ENCODE results near the gene RASIP1.
"Not testable (repeated sequence)": the region's sequence is repeated elsewhere in the genome, so short reads cannot be mapped to it uniquely, and the experiment has no call there.

Gene RASIP1

GRCh38 chr19:48683349-48683748 is 57.1 kb downstream of the RASIP1 start:
- DNase-seq (ENCODE audit: extremely low read depth, insufficient read length), result no peak
- no peak for TF ChIP-seq CTCF (IDR thresholded peaks at IDR 0.05; ENCODE audit: insufficient read depth, low read length, poor library complexity, severe bottlenecking)
- Histone ChIP-seq H3K4me3 (replicated peaks; ENCODE audit: low read depth, low read length) (no peak overlapping the region), H3K27me3 (replicated peaks; ENCODE audit: control insufficient read depth, insufficient read depth, low read length) (no peaks in the 10 kb centered on the region), H3K36me3 (ENCODE audit: control insufficient read depth, insufficient read depth, low read length) (no peaks in the 10 kb centered on the region)

GRCh38 chr19:48681127-48681470 is 59.3 kb downstream of the RASIP1 start:
- TF ChIP-seq CTCF (IDR thresholded peaks at IDR 0.05; ENCODE audit: insufficient read depth, low read length, poor library complexity, severe bottlenecking), result no peak
- Histone ChIP-seq H3K4me3 (replicated peaks; ENCODE audit: low read depth, low read length) (no peak overlapping the region), H3K27me3 (replicated peaks; ENCODE audit: control insufficient read depth, insufficient read depth, low read length) (no peaks in the 10 kb centered on the region), H3K36me3 (ENCODE audit: control insufficient read depth, insufficient read depth, low read length) (no peaks in the 10 kb centered on the region)
- DNase-seq (ENCODE audit: extremely low read depth, insufficient read length), result no peak

- DNase-seq (ENCODE audit: extremely low read depth, insufficient read length), result no peak
- Histone ChIP-seq H3K4me3 (replicated peaks; ENCODE audit: low read depth, low read length) (no peak overlapping the region), H3K27me3 (replicated peaks; ENCODE audit: control insufficient read depth, insufficient read depth, low read length) (no peaks in the 10 kb centered on the region), H3K36me3 (ENCODE audit: control insufficient read depth, insufficient read depth, low read length) (no peaks in the 10 kb centered on the region)
- TF ChIP-seq CTCF (IDR thresholded peaks at IDR 0.05; ENCODE audit: insufficient read depth, low read length, poor library complexity, severe bottlenecking), result no peak
These were observed 59.8 kb downstream of the RASIP1 start for GRCh38 chr19:48680436-48681126.

GRCh38 chr19:48680006-48680405 is 60.4 kb downstream of the RASIP1 start:
- not testable (repeated sequence) for H3K27me3 ChIP-seq (replicated peaks; ENCODE audit: control insufficient read depth, insufficient read depth, low read length); H3K36me3 ChIP-seq (ENCODE audit: control insufficient read depth, insufficient read depth, low read length); H3K4me3 ChIP-seq (replicated peaks; ENCODE audit: low read depth, low read length); DNase-seq (ENCODE audit: extremely low read depth, insufficient read length)

GRCh38 chr19:48678201-48678600 is 62.2 kb downstream of the RASIP1 start:
- TF ChIP-seq CTCF (IDR thresholded peaks at IDR 0.05; ENCODE audit: insufficient read depth, low read length, poor library complexity, severe bottlenecking), result no peak
- no peak for DNase-seq (ENCODE audit: extremely low read depth, insufficient read length)
- H3K27me3 ChIP-seq (replicated peaks; ENCODE audit: control insufficient read depth, insufficient read depth, low read length), result no peaks in the 10 kb centered on the region
- no peak overlapping the region for H3K4me3 ChIP-seq (replicated peaks; ENCODE audit: low read depth, low read length)
- no peaks in the 10 kb centered on the region for H3K36me3 ChIP-seq (ENCODE audit: control insufficient read depth, insufficient read depth, low read length)

GRCh38 chr19:48676887-48677286 is 63.5 kb downstream of the RASIP1 start:
- no peak for DNase-seq (ENCODE audit: extremely low read depth, insufficient read length)

More at GRCh38 chr19:48676887-48677286, 63.5 kb downstream of the RASIP1 start:
- Histone ChIP-seq H3K27me3 (replicated peaks; ENCODE audit: control insufficient read depth, insufficient read depth, low read length) (no peaks in the 10 kb centered on the region), H3K4me3 (replicated peaks; ENCODE audit: low read depth, low read length) (no peak overlapping the region), H3K36me3 (ENCODE audit: control insufficient read depth, insufficient read depth, low read length) (no peaks in the 10 kb centered on the region)
- TF ChIP-seq CTCF (IDR thresholded peaks at IDR 0.05; ENCODE audit: insufficient read depth, low read length, poor library complexity, severe bottlenecking), result no peak

Data from GM06990 (cell line).